Measurements from ENCODE around the gene ZBTB46.
A peak's percentile ranks its signal among the peaks of the same experiment; 100 is the strongest.

The ZBTB46 gene

GRCh38 chr20:63767886-63768285 lies 63.2 kb downstream of the ZBTB46 start:
- no peak for DNase-seq (ENCODE audit: low read depth in 2 of 2)

GRCh38 chr20:63767456-63767855 lies 63.6 kb downstream of the ZBTB46 start:
- DNase-seq (ENCODE audit: low read depth in 2 of 2): no peak

GRCh38 chr20:63766695-63767426 lies 64.2 kb downstream of the ZBTB46 start:
- no peak for DNase-seq (ENCODE audit: low read depth in 2 of 2)

GRCh38 chr20:63765902-63766301 lies 65.2 kb downstream of the ZBTB46 start:
- no peak for DNase-seq (ENCODE audit: low read depth in 2 of 2)

GRCh38 chr20:63765082-63765873 lies 65.8 kb downstream of the ZBTB46 start:
- DNase-seq (ENCODE audit: low read depth in 2 of 2): no peak

- no peak for DNase-seq (ENCODE audit: low read depth in 2 of 2)
Observed at GRCh38 chr20:63759377-63759901, 71.6 kb downstream of the ZBTB46 start.

- no peak for DNase-seq (ENCODE audit: low read depth in 2 of 2)
Observed at GRCh38 chr20:63758152-63758551, 72.9 kb downstream of the ZBTB46 start.

GRCh38 chr20:63756648-63756991 lies 74.4 kb downstream of the ZBTB46 start:
- DNase-seq (ENCODE audit: low read depth in 2 of 2): no peak

- no peak for DNase-seq (ENCODE audit: low read depth in 2 of 2)
Observed at GRCh38 chr20:63755933-63756647, 75.0 kb downstream of the ZBTB46 start.

- no peak for DNase-seq (ENCODE audit: low read depth in 2 of 2)
Observed at GRCh38 chr20:63754008-63754407, 77.1 kb downstream of the ZBTB46 start.

GRCh38 chr20:63753381-63753780 lies 77.7 kb downstream of the ZBTB46 start:
- DNase-seq (ENCODE audit: low read depth in 2 of 2): no peak

- no peak for DNase-seq (ENCODE audit: low read depth in 2 of 2)
Observed at GRCh38 chr20:63752411-63753101, 78.5 kb downstream of the ZBTB46 start.

- no peak for DNase-seq (ENCODE audit: low read depth in 2 of 2)
Observed at GRCh38 chr20:63751471-63752271, 79.4 kb downstream of the ZBTB46 start.

GRCh38 chr20:63750807-63751470 lies 80.1 kb downstream of the ZBTB46 start:
- DNase-seq (ENCODE audit: low read depth in 2 of 2): peak in 1 of 2 donors; percentile 39

GRCh38 chr20:63749597-63750508 lies 81.2 kb downstream of the ZBTB46 start:
- no peak for DNase-seq (ENCODE audit: low read depth in 2 of 2)

GRCh38 chr20:63748934-63749270 lies 82.2 kb downstream of the ZBTB46 start:
- no peak for DNase-seq (ENCODE audit: low read depth in 2 of 2)

- no peak for DNase-seq (ENCODE audit: low read depth in 2 of 2)
Observed at GRCh38 chr20:63748070-63748933, 82.8 kb downstream of the ZBTB46 start.

- no peak for DNase-seq (ENCODE audit: low read depth in 2 of 2)
Observed at GRCh38 chr20:63747622-63748069, 83.4 kb downstream of the ZBTB46 start.

Data from stimulated activated CD8-positive, alpha-beta memory T cell treated with anti-CD3 and anti-CD28 coated beads, Interleukin-7, amount 100 ng/mL, for 1 hour (primary cell).